HepG2 (cell line): ENCODE data around the gene CD2AP.

Experiments
- AFF4 ChIP-seq: sonication (generic); formaldehyde crosslinking; IDR thresholded peaks from 2 replicates; pipeline ENCODE4 v1.4.0; 2020; ENCODE audit warnings: missing genetic modification reagents
- CHD2 ChIP-seq: IDR thresholded peaks from 2 replicates; pipeline ENCODE4 v1.6.1; 2011; ENCODE audit warnings: low read depth, low read length, improper control_type of control experiment
- ELF3 ChIP-seq: IDR thresholded peaks from 2 replicates; pipeline ENCODE4 v1.6.1; 2016; ENCODE audit warnings: missing genetic modification reagents, missing compliant biosample characterization
- HIVEP1 ChIP-seq: sonication (generic); formaldehyde crosslinking; IDR thresholded peaks from 2 replicates; pipeline ENCODE4 v1.4.0; 2020; ENCODE audit warnings: mild to moderate bottlenecking, missing genetic modification reagents
- JUNB ChIP-seq: sonication (generic); formaldehyde crosslinking; IDR thresholded peaks from 2 replicates; pipeline ENCODE4 v1.8.0; 2022; ENCODE audit warnings: missing genetic modification reagents, mild to moderate bottlenecking, borderline replicate concordance
- MIER3 ChIP-seq: IDR thresholded peaks from 2 replicates; pipeline ENCODE4 v1.6.1; 2016; ENCODE audit warnings: missing compliant biosample characterization, borderline replicate concordance
- SRSF9 ChIP-seq: fragments of 200-400 bp; formaldehyde crosslinking; IDR thresholded peaks from 2 replicates; pipeline ENCODE4 v1.6.1; 2018; ENCODE audit warnings: borderline replicate concordance, mild to moderate bottlenecking, low read depth, low read length; ENCODE audit not compliant: insufficient read depth, poor library complexity, severe bottlenecking
- TCF7L2 ChIP-seq: IDR thresholded peaks from 2 replicates; pipeline ENCODE4 v1.6.1; 2011; ENCODE audit warnings: mild to moderate bottlenecking, low read depth, low read length, moderate library complexity
- TFDP1 ChIP-seq: IDR thresholded peaks from 2 replicates; pipeline ENCODE4 v1.6.1; 2016; ENCODE audit warnings: missing compliant biosample characterization, missing genetic modification reagents, borderline replicate concordance

- no peak for TF ChIP-seq SRSF9
- TF ChIP-seq AFF4 (CRISPR knock-in tag) = no peak
- no peak for TF ChIP-seq JUNB (CRISPR knock-in tag)
- no peak for TF ChIP-seq TFDP1 (CRISPR knock-in tag)
- TF ChIP-seq HIVEP1 = no peak
- TF ChIP-seq ELF3 (CRISPR knock-in tag) = no peak
- TF ChIP-seq CHD2 = no peak
- TF ChIP-seq TCF7L2 = no peak
- TF ChIP-seq MIER3 (CRISPR knock-in tag) = no peak
Observed at GRCh38 chr6:47633141-47633540, 155.6 kb downstream of the CD2AP start.
